Endothelial cell of umbilical vein (primary cell): ENCODE data around the gene EMC7. TPM values are rescaled to one million over a fixed set of nuclear protein-coding genes. Genes with fewer than 3 reads are reported as not detected.
A peak's percentile ranks its signal among the peaks of the same experiment; 100 is the strongest.

Source experiments
- BruUV-seq: library from RNA; stranded (reverse); fragments of 400-500 nt; replicated peaks from 2 replicates; lab custom pipeline; 2021; lab: Mats Ljungman, UMichigan
- CTCF ChIA-PET: fragments of 300-600, 350-600 bp; sonication (Branson Sonifier 250); formaldehyde crosslinking; loops from one replicate; lab custom pipeline; 2021; ENCODE audit warnings: antibody characterized with exemption, inconsistent platforms; lab: Charles Lee
- POLR2A ChIA-PET: fragments of 300-600, 350-600 bp; sonication (Branson Sonifier 250); formaldehyde crosslinking; loops from one replicate; lab custom pipeline; 2021; ENCODE audit warnings: antibody characterized with exemption, inconsistent platforms; lab: Charles Lee
- DNase-seq: peaks from one replicate; pipeline ENCODE4 v3.0.0-alpha.2; 2011; ENCODE audit warnings: low read depth, low spot score
- FAIRE-seq: peaks from 2 replicates; lab custom pipeline; 2011; peaks lifted over from hg19 to GRCh38; lab: Jason Lieb, UNC
- H2AFZ ChIP-seq: 2 replicates; pipeline ENCODE4 v1.6.0; 2012; ENCODE audit warnings: low read depth, low read length, control low read depth, inconsistent platforms
- H3K27ac ChIP-seq: 2 replicates; pipeline ENCODE4 v1.5.1; 2011; ENCODE audit warnings: low read depth, mild to moderate bottlenecking, control low read depth, low read length, moderate library complexity; ENCODE audit not compliant: insufficient read depth
- H3K27me3 ChIP-seq, 2 experiments: 2 replicates each; pipeline versions ENCODE4 v1.6.0 to v1.6.1; 2011; ENCODE audit warnings: low read length in 2 of 2, mixed read lengths in 1 of 2; ENCODE audit not compliant: control insufficient read depth in 2 of 2, insufficient read depth in 2 of 2
- H3K36me3 ChIP-seq, 2 experiments: 2 replicates in 1 of 2; 3 replicates in 1 of 2; pipeline ENCODE4 v1.5.1; 2011; ENCODE audit warnings: low read length in 2 of 2, mild to moderate bottlenecking in 1 of 2, moderate library complexity in 1 of 2; ENCODE audit not compliant: control insufficient read depth in 2 of 2, insufficient read depth in 2 of 2; ENCODE audit errors: extremely low read depth in 1 of 2
- H3K4me1 ChIP-seq: 3 replicates; pipeline ENCODE4 v1.5.1; 2011; ENCODE audit warnings: mild to moderate bottlenecking, low read length; ENCODE audit not compliant: control insufficient read depth, insufficient read depth; ENCODE audit errors: extremely low read depth
- H3K4me2 ChIP-seq: 2 replicates; pipeline ENCODE4 v1.6.1; 2011; ENCODE audit warnings: low read length, control low read depth, mixed read lengths; ENCODE audit not compliant: insufficient read depth
- H3K4me3 ChIP-seq, 3 experiments: fragments of 200-600 bp in 1 of 3; sonication (generic), shearing (Covaris generic) in 1 of 3; replicated peaks in 1 of 3; 2 replicates each; pipeline ENCODE4 v1.5.1; 2011 to 2016; ENCODE audit warnings: control low read depth in 3 of 3, low read length in 3 of 3, mild to moderate bottlenecking in 2 of 3, inconsistent platforms in 1 of 3, low read depth in 1 of 3, moderate library complexity in 1 of 3; ENCODE audit not compliant: insufficient read depth in 1 of 3
- H3K79me2 ChIP-seq: 2 replicates; pipeline ENCODE4 v1.6.0; 2012; ENCODE audit warnings: low read length, inconsistent platforms; ENCODE audit not compliant: control insufficient read depth, insufficient read depth
- H3K9ac ChIP-seq: replicated peaks from 2 replicates; pipeline ENCODE3; 2011; ENCODE audit warnings: low read length, control low read depth; ENCODE audit not compliant: insufficient read depth; ENCODE audit errors: extremely low read depth
- H3K9me1 ChIP-seq: replicated peaks from 3 replicates; pipeline ENCODE4 v1.6.0; 2011; ENCODE audit warnings: mild to moderate bottlenecking, low read length; ENCODE audit not compliant: control insufficient read depth, insufficient read depth; ENCODE audit errors: extremely low read depth
- H3K9me3 ChIP-seq: replicated peaks from 2 replicates; pipeline ENCODE4 v1.5.1; 2012; ENCODE audit warnings: low read length, inconsistent platforms; ENCODE audit not compliant: control insufficient read depth, insufficient read depth
- H4K20me1 ChIP-seq: replicated peaks from 2 replicates; pipeline ENCODE3; 2011; ENCODE audit warnings: mild to moderate bottlenecking, low read length; ENCODE audit not compliant: control insufficient read depth, insufficient read depth; ENCODE audit errors: extremely low read depth
- FOS ChIP-seq: IDR thresholded peaks from 2 replicates; pipeline ENCODE4 v1.6.1; 2011; ENCODE audit warnings: mild to moderate bottlenecking, low read length, moderate library complexity, borderline replicate concordance; ENCODE audit not compliant: insufficient read depth
- POLR2A ChIP-seq: IDR thresholded peaks from 2 replicates; pipeline ENCODE4 v1.6.1; 2012; ENCODE audit warnings: low read depth, mild to moderate bottlenecking, control low read depth, low read length
- POLR2AphosphoS5 ChIP-seq: IDR thresholded peaks from 2 replicates; pipeline ENCODE4 v1.6.1; 2012; ENCODE audit warnings: low read depth, mild to moderate bottlenecking, control low read depth, low read length, moderate library complexity; ENCODE audit not compliant: insufficient read depth
- dilution Hi-C: fragments of 300-500 bp; cut with MboI; formaldehyde crosslinking; loops from one replicate; pipeline ENCODE4 v1.15.0; 2019; ENCODE audit warnings: low sequenced_read_pairs; ENCODE audit not compliant: extremely low pct_ligation_motif_present
- intact Hi-C: fragments of 100-400 bp; cut with micrococcal nuclease; formaldehyde crosslinking; loops from one replicate; pipeline ENCODE4 v1.10.0; 2022
- polyA plus RNA-seq, 4 experiments: library from polyadenylated mRNA; depleted of rRNA in 3 of 4; stranded (reverse) in 3 of 4; unstranded in 1 of 4; fragments of >200 nt; gene quantifications; 2 replicates each; pipeline versions ENCODE4 v1.2.1 to v1.2.3, GENCODE V29; 2011 to 2012; ENCODE audit warnings: missing spikeins in 1 of 4
- total RNA-seq: library from RNA; stranded (reverse); gene quantifications from 2 replicates; pipeline ENCODE4 v1.2.3, GENCODE V29; 2021

The EMC7 gene
- total and polyA plus RNA-seq, 2 donors (not counting 3 experiments of a cell fraction or from before 2014, with no cell fraction given) = 57.0 to 70.6 TPM

- intact Hi-C loops = loop anchor here (5.0 kb wide), 1 partner anchor 36 kb away; no protein-coding TSS in a partner anchor
- H3K9me1 ChIP-seq = no peaks in the 10 kb centered on the region
- POLR2A ChIA-PET = no interaction called here
- peak overlapping the region; percentile 67 for H3K9ac ChIP-seq
- H3K79me2 ChIP-seq = peaks cover 12% of the 10 kb centered on the region
- no peaks in the 10 kb centered on the region for H3K27me3 ChIP-seq
- peak overlapping the region; percentile 97 for H3K4me2 ChIP-seq
- no peaks in the 10 kb centered on the region for H3K36me3 ChIP-seq
- no TSS peak for BruUV-seq
- no peaks in the 10 kb centered on the region for H3K9me3 ChIP-seq
- peak overlapping the region; percentile 79 to 99 (median 95) for H3K4me3 ChIP-seq
- peak; percentile 50 for FAIRE-seq
- TF ChIP-seq POLR2AphosphoS5 = peak; percentile 84
- TF ChIP-seq FOS = no peak
- TF ChIP-seq POLR2A = peak; percentile 74
- H2AFZ ChIP-seq = peak overlapping the region; percentile 82
- H3K27ac ChIP-seq = peak overlapping the region; percentile 83
- DNase-seq = peak; percentile 75
- H3K4me1 ChIP-seq = peaks cover 13% of the 10 kb centered on the region
- H4K20me1 ChIP-seq = no peaks in the 10 kb centered on the region
- dilution Hi-C loops = no loop called here
- CTCF ChIA-PET = interaction anchor here (1.0 to 1.6 kb wide), 2 partner anchors 8 to 23 kb away, joined by 3 to 5 read pairs; no protein-coding TSS in a partner anchor
Observed at GRCh38 chr15:34038023-34038870, 63.4 kb downstream of the EMC7 start.

Other genes starting within 250 kb of the EMC7 start
- gene CHRM5, start 133.4 kb downstream of the EMC7 start, total RNA-seq = not detected in 2 replicates
- gene CHRM5, start 133.4 kb downstream of the EMC7 start, polyA plus RNA-seq = 0.03 TPM in 1 of 2 replicates, not detected in the other
- 20.5 and 23.3 TPM in 2 replicates for gene AVEN, start 62.7 kb downstream of the EMC7 start, total RNA-seq
- gene AVEN, start 62.7 kb downstream of the EMC7 start, polyA plus RNA-seq = 5.5 and 7.7 TPM in 2 replicates
- 1.1 TPM in 2 replicates for gene PGBD4, start 221 bp upstream of the EMC7 start, total RNA-seq
- 0.39 and 0.41 TPM in 2 replicates for gene PGBD4, start 221 bp upstream of the EMC7 start, polyA plus RNA-seq
- gene KATNBL1, start 108.2 kb upstream of the EMC7 start, total RNA-seq = 56.8 and 57.9 TPM in 2 replicates
- 10.7 and 14.1 TPM in 2 replicates for gene KATNBL1, start 108.2 kb upstream of the EMC7 start, polyA plus RNA-seq
- gene EMC4, start 123.2 kb upstream of the EMC7 start, total RNA-seq = 109 and 123 TPM in 2 replicates
- 97.4 and 108 TPM in 2 replicates for gene EMC4, start 123.2 kb upstream of the EMC7 start, polyA plus RNA-seq
- 27.1 and 29.4 TPM in 2 replicates for gene SLC12A6, start 235.9 kb upstream of the EMC7 start, total RNA-seq
- gene SLC12A6, start 235.9 kb upstream of the EMC7 start, polyA plus RNA-seq = 17.6 and 21.4 TPM in 2 replicates
- gene NOP10, start 241.3 kb upstream of the EMC7 start, total RNA-seq = 215 and 225 TPM in 2 replicates
- 708 and 710 TPM in 2 replicates for gene NOP10, start 241.3 kb upstream of the EMC7 start, polyA plus RNA-seq
- gene NUTM1, start 241.5 kb upstream of the EMC7 start, total RNA-seq = not detected in 2 replicates
- gene NUTM1, start 241.5 kb upstream of the EMC7 start, polyA plus RNA-seq = not detected in 2 replicates